GM04503 (cell line): ENCODE results near the gene COL9A2.

Source experiments
- DNase-seq: peaks from one replicate; pipeline ENCODE4 v3.0.0-alpha.2; 2012; ENCODE audit warnings: low read depth

Gene COL9A2

DNA sequence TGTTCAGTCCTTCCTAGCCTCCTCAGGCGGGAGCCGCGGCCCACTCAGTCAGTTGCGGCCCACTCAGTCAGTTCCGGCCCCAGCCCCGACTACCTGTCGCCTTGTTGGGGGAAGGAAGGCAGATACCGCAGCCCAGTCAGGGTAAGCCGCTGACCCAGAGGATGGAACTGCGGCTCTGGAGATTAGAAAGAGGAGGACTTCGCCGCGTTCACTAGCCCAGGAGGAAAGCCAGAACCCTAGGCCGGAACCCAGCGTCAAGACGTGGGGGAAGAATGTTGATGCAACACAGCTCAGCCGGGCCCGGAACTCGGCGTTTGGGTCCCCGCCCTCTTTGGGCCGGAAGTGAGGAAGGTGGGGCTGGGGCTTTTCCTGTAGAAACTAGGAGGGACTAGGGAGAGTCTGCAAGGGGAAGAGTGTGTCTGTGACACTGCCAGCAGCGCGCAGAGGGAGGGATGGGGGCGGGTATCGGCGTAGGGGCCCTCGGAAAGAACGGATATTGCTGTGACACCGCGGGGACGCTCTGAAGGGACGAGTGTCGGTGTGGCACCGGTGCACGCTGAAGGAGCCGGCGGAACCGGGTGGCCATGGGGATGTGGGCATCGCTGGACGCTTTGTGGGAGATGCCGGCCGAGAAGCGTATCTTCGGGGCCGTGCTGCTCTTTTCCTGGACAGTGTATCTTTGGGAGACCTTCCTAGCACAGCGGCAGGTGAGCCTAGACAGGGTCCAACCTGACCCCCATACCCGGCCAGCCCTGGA, 59.2 kb downstream of the COL9A2 start, which contains the start of gene ZMPSTE24:
Gene ZMPSTE24, plus strand, starts transcription at position 549 of the 757 bp plus-strand sequence. Its CDS starts 36 bp downstream, at position 585.
- DNase-seq, result peak; percentile 90

DNA sequence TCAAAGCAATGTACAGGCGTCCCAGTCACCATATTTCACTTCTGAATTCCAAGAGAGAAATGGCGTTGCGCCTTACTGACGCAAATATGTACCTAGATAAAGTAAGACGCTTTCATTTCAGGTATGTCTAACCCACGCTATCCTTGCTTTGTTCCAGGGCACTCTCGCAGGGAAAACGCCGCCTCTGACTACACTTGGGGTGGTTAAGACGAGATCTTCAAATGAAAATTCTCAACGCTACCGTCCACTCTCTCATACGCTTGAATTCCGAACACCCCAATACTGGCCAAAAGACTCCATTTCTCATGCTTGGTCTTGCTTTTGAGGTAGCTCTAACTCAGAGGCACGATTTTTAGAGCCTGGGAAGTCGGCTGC, 59.8 kb downstream of the COL9A2 start:
- no peak for DNase-seq

DNA sequence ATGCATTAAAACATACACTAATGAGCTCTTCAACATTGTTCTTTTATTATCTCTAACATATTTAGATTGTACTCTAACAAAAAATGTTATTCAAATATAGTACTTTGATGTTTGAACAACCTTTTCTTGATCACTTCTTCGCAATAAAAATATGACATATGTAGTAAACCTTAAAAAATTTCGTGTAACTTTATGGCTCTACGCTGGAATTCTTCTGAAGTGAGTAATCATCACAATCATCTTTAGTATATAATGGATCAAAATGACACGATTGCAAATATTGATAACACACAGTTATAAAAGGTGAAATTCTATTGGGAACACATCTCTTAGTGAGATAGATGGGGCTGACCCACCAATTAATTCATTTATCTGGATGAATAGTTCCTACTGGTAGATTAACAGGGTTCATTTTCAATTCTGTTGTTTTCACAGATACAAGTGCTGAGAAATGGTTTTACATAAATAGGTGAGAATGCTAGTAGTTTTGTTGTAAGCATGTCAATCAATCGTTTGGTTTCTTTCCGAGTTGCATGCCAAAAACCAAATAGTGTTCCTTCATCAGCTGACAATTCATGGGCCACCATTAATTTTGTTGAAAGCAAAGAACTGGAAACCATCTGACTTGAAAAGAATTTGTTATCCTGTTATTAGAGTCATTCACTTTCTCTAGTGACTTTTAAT, 60.5 kb downstream of the COL9A2 start:
- no peak for DNase-seq

DNA sequence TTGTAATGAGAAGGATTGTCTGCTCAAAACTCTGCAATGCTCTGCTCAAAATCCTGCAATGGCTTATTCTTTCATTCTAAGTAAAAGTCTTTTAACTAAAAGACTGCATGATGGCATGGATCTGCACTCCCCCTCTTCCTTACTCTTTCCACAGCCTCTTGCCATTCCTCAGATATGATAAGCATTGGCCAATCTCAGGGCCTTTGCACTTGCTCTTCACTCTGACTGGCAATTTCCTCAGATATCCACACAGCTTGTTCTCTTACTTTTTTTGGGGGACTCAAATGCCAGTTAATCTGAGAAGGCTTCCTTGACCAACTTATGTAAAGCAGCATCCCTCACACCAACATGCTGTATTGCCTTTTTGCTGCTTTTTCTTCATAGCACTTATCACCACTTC, 61.9 kb downstream of the COL9A2 start:
- no peak for DNase-seq

DNA sequence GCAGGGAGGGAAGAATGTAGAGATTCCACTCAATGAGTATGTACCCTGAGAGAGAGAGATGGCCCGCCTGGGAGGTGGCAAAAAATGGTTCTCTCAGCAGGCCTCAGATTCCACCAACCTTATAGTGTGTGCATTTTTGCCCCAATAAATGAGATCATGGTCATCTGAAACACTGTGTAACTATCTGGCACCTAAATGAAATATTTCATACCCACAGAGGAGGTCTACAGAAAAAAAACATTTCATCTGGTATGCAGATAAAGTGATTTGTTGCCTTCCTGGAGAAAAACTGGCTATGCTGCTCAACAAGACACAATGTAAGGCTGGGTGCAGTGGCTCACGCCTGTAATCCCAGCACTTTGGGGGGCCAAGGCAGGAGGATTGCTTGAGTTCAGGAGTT, 64.5 kb downstream of the COL9A2 start:
- no peak for DNase-seq

DNA sequence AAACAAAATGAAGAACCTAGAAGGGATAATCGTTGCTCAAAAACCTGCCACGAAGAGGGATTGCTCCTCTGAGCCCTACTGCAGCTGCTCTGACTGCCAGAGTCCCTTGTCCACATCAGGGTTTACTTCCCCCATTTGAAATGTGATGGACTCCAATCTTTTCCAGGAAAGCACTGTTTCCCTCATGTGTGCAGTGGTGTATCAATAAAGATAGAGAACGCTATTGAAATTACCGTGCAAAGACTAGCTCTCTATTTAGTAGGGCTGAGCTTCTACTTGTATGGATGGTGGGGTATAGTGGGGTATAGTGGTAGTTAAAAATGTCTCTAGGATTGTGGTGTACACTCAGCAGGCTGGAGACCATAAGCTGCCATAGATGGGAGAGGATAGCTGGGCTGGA, 65.6 kb downstream of the COL9A2 start:
- DNase-seq, result no peak
